Measurements from ENCODE around the gene KLLN. TPM values are rescaled to one million over a fixed set of nuclear protein-coding genes. Genes with fewer than 3 reads are reported as not detected.

KLLN gene
- total and polyA plus RNA-seq, 2 of the 13 experiments (the other 11 are each of a cell fraction or from before 2014, with no cell fraction given), result 0.08 to 0.44 TPM

GRCh38 chr10:87861953-87862678, 1.2 kb downstream of the KLLN start (continued):
- TF ChIP-seq MYPOP (CRISPR knock-in tag; IDR thresholded peaks at IDR 0.05) (peak; percentile 91; the same call in 1 of the 2 replicates), HDAC1 (CRISPR knock-in tag; IDR thresholded peaks at IDR 0.05) (peak; percentile 90), ZNF788 (CRISPR knock-in tag; IDR thresholded peaks at IDR 0.05; ENCODE audit: borderline replicate concordance) (peak; percentile 82; the same call in 1 of the 2 replicates), RXRB (CRISPR knock-in tag; IDR thresholded peaks at IDR 0.05; ENCODE audit: borderline replicate concordance) (peak; percentile 74; the same call in 1 of the 2 replicates), RFXAP (CRISPR knock-in tag; IDR thresholded peaks at IDR 0.05; ENCODE audit: borderline replicate concordance) (peak; percentile 85), ZBTB10 (CRISPR knock-in tag; IDR thresholded peaks at IDR 0.05; ENCODE audit: borderline replicate concordance) (peak; percentile 95), RCOR2 (CRISPR knock-in tag; IDR thresholded peaks at IDR 0.05) (no peak; the same call in 1 of the 2 replicates), GABPB1 (CRISPR knock-in tag; IDR thresholded peaks at IDR 0.05) (peak; percentile 86), ZNF121 (CRISPR knock-in tag; IDR thresholded peaks at IDR 0.05) (no peak), PHF20 (CRISPR knock-in tag; IDR thresholded peaks at IDR 0.05) (peak; percentile 10; the same call in 1 of the 2 replicates), ZNF773 (CRISPR knock-in tag; IDR thresholded peaks at IDR 0.05; ENCODE audit: borderline replicate concordance) (0 out of 2 replicates have a peak, but pooled peaks have one; percentile 63), SOX13 (IDR thresholded peaks at IDR 0.05) (no peak), SOX13 (CRISPR knock-in tag; conservative IDR thresholded peaks at IDR 0.05 in 1 of 2, IDR thresholded peaks at IDR 0.05 in 1 of 2) (peak in 1 of 2 experiments; percentile 64; a peak in 2 of 4 replicates), RNF2 (conservative IDR thresholded peaks at IDR 0.05; ENCODE audit: low read depth) (peak; percentile 67), TP53 (CRISPR knock-in tag; conservative IDR thresholded peaks at IDR 0.05) (no peak), ZNF580 (CRISPR knock-in tag; IDR thresholded peaks at IDR 0.05; ENCODE audit: borderline replicate concordance, low read depth) (0 out of 2 replicates have a peak, but pooled peaks have one; percentile 69), CSRNP2 (CRISPR knock-in tag; conservative IDR thresholded peaks at IDR 0.05; ENCODE audit: low read depth) (no peak), ZFYVE20 (CRISPR knock-in tag; IDR thresholded peaks at IDR 0.05; ENCODE audit: borderline replicate concordance, low read depth) (0 out of 2 replicates have a peak, but pooled peaks have one; percentile 56), CHD2 (IDR thresholded peaks at IDR 0.05; ENCODE audit: low read depth, low read length) (peak; percentile 86), ZNF780A (CRISPR knock-in tag; IDR thresholded peaks at IDR 0.05) (no peak), TMF1 (CRISPR knock-in tag; IDR thresholded peaks at IDR 0.05; ENCODE audit: low read depth) (peak; percentile 43; the same call in 1 of the 2 replicates), ZNF747 (CRISPR knock-in tag; IDR thresholded peaks at IDR 0.05; ENCODE audit: borderline replicate concordance) (no peak), ZNF354B (CRISPR knock-in tag; IDR thresholded peaks at IDR 0.05) (no peak)

All from HepG2 (cell line).